Esophagus squamous epithelium (tissue), 5 donors: Measurements from ENCODE around the gene YBX1. TPM values are rescaled to one million over a fixed set of nuclear protein-coding genes. Genes with fewer than 3 reads are reported as not detected.

Experiments
- DNase-seq: peaks from one replicate; lab custom pipeline; 2025; lab: John Stamatoyannopoulos, UW
- H3K27ac ChIP-seq, 4 donors: fragments of 200-600 bp; sonication (generic); one replicate each; pipeline ENCODE4 v1.5.1; 2016 to 2019; ENCODE audit warnings: mild to moderate bottlenecking in 1 of 4
- H3K27me3 ChIP-seq, 4 donors: fragments of 200-600 bp; sonication (generic); 1 replicate in 3 of 4; 2 replicates in 1 of 4; pipeline versions ENCODE4 v1.5.1 to v1.6.0; 2017 to 2021; ENCODE audit warnings: antibody characterized with exemption in 1 of 4
- H3K36me3 ChIP-seq, 3 donors: fragments of 200-600 bp; sonication (generic); one replicate each; pipeline ENCODE4 v1.5.1; 2016 to 2019
- H3K4me1 ChIP-seq, 3 donors: fragments of 200-600 bp; sonication (generic); one replicate each; pipeline ENCODE4 v1.5.1; 2017 to 2019
- H3K4me3 ChIP-seq, 4 donors: fragments of 200-600 bp; sonication (generic); 1 replicate in 3 of 4; 2 replicates in 1 of 4; pipeline ENCODE4 v1.5.1; 2016 to 2019; ENCODE audit warnings: mild to moderate bottlenecking in 2 of 4, moderate library complexity in 1 of 4
- H3K9me3 ChIP-seq, 3 donors: fragments of 200-600 bp; sonication (generic); one replicate each; pipeline ENCODE4 v1.5.1; 2016 to 2019
- POLR2A ChIP-seq, 4 donors: fragments of 450-650 bp; IDR thresholded peaks; one replicate each; pipeline ENCODE4 v1.6.1; 2017; ENCODE audit warnings: antibody characterized with exemption in 4 of 4, mild to moderate bottlenecking in 4 of 4, moderate library complexity in 3 of 4
- WGBS, 2 donors: methylation state at CpG; one replicate each; pipeline ENCODE4 v1.1.5; 2018; 5-methylcytosine and 5-hydroxymethylcytosine counted together
- intact Hi-C: fragments of 100-400 bp; cut with DNase I; formaldehyde crosslinking; loops from one replicate; pipeline ENCODE4 v1.15.0; 2022
- total RNA-seq, 4 donors: library from RNA; depleted of rRNA; stranded (reverse); fragments of >200 nt; gene quantifications; one replicate each; pipeline ENCODE4 v1.1.0, GENCODE V29; 2016
- TF ChIP-seq, protein P1 (sequence below), 6 experiments: fragments of 450-650 bp in 4 of 6; fragments of 200-600 bp in 2 of 6; sonication (generic) in 2 of 6; IDR thresholded peaks; one replicate each; pipeline ENCODE4 v1.5.1; 2016 to 2019; ENCODE audit warnings: antibody characterized with exemption in 6 of 6, mild to moderate bottlenecking in 4 of 6, moderate library complexity in 4 of 6
- donor health status: DM: yes; HTN: yes; CAD: no.

The YBX1 gene
- total RNA-seq, 4 donors from 2014 or later: 338 to 569 (median 531) TPM

- intact Hi-C loops: loop anchor here (5.0 kb wide), 1 partner anchor 164 kb away; no protein-coding TSS in a partner anchor
- DNase-seq: no peak
- Histone ChIP-seq H3K4me1 (peaks cover 0 to 41% (median 6%) of the 10 kb centered on the region in 3 donors), H3K9me3 (no peaks in the 10 kb centered on the region), H3K27ac (no peak overlapping the region), H3K27me3 (no peaks in the 10 kb centered on the region), H3K36me3 (peaks cover 0 to 52% (median 8%) of the 10 kb centered on the region in 3 donors), H3K4me3 (no peak overlapping the region)
- no peak for TF ChIP-seq POLR2A (IDR thresholded peaks at IDR 0.05)
- TF ChIP-seq, protein P1, sequence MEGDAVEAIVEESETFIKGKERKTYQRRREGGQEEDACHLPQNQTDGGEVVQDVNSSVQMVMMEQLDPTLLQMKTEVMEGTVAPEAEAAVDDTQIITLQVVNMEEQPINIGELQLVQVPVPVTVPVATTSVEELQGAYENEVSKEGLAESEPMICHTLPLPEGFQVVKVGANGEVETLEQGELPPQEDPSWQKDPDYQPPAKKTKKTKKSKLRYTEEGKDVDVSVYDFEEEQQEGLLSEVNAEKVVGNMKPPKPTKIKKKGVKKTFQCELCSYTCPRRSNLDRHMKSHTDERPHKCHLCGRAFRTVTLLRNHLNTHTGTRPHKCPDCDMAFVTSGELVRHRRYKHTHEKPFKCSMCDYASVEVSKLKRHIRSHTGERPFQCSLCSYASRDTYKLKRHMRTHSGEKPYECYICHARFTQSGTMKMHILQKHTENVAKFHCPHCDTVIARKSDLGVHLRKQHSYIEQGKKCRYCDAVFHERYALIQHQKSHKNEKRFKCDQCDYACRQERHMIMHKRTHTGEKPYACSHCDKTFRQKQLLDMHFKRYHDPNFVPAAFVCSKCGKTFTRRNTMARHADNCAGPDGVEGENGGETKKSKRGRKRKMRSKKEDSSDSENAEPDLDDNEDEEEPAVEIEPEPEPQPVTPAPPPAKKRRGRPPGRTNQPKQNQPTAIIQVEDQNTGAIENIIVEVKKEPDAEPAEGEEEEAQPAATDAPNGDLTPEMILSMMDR (IDR thresholded peaks at IDR 0.05): no peak
- 80 to 82% methylated on average over 3 to 4 of the region's 12 CpGs for WGBS, 2 donors
Observed at GRCh38 chr1:42746436-42747105, 64.4 kb downstream of the YBX1 start.

GRCh38 chr1:42747125-42747524, 64.9 kb downstream of the YBX1 start:
- 54 to 60% methylated on average over 3 to 6 of the region's 14 CpGs for WGBS, 2 donors
- no peaks in the 10 kb centered on the region for H3K9me3 ChIP-seq
- no peak for DNase-seq
- peaks cover 0 to 58% (median 14%) of the 10 kb centered on the region in 3 donors for H3K36me3 ChIP-seq
- intact Hi-C loops: loop anchor here (5.0 kb wide), 1 partner anchor 165 kb away; no protein-coding TSS in a partner anchor
- no peaks in the 10 kb centered on the region for H3K27me3 ChIP-seq
- no peak overlapping the region for H3K4me3 ChIP-seq
- TF ChIP-seq, protein P1 (IDR thresholded peaks at IDR 0.05): peak; percentile 48 to 66 (median 56)
- TF ChIP-seq POLR2A (IDR thresholded peaks at IDR 0.05): no peak
- H3K4me1 ChIP-seq: peaks cover 0 to 35% (median 6%) of the 10 kb centered on the region in 3 donors
- H3K27ac ChIP-seq: no peak overlapping the region

DNA sequence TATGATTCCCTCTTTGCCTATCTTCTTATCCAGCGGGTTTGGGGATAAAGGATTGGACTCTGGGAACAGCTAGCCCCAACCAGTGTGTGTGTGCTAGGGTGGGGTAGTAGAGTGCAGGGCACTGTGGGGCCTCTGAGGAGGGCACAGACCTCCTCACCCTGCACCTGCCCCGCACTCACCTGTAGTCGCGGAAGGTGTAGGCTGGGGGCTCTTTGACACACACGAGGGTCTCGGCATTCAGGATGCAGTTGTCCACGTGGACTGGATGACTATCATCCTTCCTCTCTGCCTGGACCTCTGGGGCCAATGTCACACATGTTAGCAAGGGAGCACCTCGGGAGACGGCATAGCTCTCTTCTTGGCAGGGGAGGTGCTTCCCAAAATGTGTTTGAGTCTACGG, 65.8 kb downstream of the YBX1 start:
- no peak for TF ChIP-seq POLR2A (IDR thresholded peaks at IDR 0.05)
- TF ChIP-seq, protein P1 (IDR thresholded peaks at IDR 0.05): no peak
- Histone ChIP-seq H3K9me3 (no peaks in the 10 kb centered on the region), H3K4me3 (no peak overlapping the region), H3K27ac (no peak overlapping the region), H3K4me1 (peaks cover 0 to 26% (median 0%) of the 10 kb centered on the region in 3 donors), H3K27me3 (no peaks in the 10 kb centered on the region), H3K36me3 (peaks cover 0 to 67% (median 20%) of the 10 kb centered on the region in 3 donors)
- whole genome bisulfite sequencing, 2 donors: 89% methylated on average over 7 of the region's 10 CpGs; no CpG with 5 or more reads in 1 of the 2 donors
- intact Hi-C loops: loop anchor here (5.0 kb wide), 1 partner anchor 166 kb away; no protein-coding TSS in a partner anchor
- no peak for DNase-seq

DNA sequence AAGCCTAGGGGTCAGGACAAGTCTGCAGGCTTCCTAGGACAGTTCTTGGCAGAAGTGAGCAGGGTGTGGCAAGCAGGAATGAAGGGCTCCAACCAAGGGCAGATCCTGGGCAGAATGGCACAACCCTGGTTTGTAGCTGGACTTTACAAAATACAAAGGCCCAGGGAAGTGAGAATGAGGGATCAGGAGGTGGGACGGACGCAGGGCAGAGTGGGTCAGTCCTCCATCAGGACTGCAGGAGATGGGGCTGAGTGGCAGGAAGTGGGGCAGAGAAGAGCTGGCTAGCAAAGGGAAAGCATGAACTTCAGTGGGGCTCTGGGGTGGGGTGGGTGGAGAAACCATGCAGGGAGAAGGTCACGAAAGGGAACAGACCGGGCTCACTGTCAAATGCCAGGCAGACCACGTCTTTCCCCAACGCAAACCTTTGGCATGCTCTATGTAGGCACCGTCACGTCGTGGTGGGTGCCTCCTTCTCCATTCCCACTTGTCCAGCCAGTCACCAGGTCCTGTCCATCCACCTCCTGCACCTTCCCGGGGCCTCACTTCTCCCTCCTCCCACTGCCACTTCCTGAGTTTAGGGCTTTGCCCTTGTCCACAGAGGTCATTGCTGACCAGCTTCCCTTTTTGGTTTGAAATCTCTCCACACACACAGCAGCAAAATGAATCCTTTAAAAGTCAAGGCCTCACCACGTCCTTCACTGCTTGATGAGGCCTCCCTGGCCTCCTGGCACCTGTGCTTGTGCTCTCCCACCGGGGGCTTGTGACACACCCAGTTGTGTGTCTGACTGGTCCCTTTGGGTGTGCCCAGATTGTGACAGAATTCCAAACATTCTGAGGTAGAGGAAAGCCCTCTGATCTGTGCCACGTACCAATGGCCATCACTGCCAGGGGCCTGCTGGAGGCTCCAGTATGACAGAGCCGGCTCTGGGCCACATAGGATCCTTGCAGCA, 66.5 kb downstream of the YBX1 start:
- intact Hi-C loops: loop anchor here (5.0 kb wide), 1 partner anchor 166 kb away; no protein-coding TSS in a partner anchor
- DNase-seq: no peak
- 85 to 93% methylated on average over 11 to 12 of the region's 14 CpGs for WGBS, 2 donors
- Histone ChIP-seq H3K4me3 (no peak overlapping the region), H3K27me3 (no peaks in the 10 kb centered on the region), H3K27ac (no peak overlapping the region), H3K9me3 (no peaks in the 10 kb centered on the region), H3K36me3 (peaks cover 0 to 74% (median 20%) of the 10 kb centered on the region in 3 donors), H3K4me1 (peaks cover 0 to 19% (median 0%) of the 10 kb centered on the region in 3 donors)
- TF ChIP-seq, protein P1 (IDR thresholded peaks at IDR 0.05): no peak
- no peak for TF ChIP-seq POLR2A (IDR thresholded peaks at IDR 0.05)
